ENCODE data around the gene GRK4.
A peak's percentile ranks its signal among the peaks of the same experiment; 100 is the strongest.

The GRK4 gene

DNA sequence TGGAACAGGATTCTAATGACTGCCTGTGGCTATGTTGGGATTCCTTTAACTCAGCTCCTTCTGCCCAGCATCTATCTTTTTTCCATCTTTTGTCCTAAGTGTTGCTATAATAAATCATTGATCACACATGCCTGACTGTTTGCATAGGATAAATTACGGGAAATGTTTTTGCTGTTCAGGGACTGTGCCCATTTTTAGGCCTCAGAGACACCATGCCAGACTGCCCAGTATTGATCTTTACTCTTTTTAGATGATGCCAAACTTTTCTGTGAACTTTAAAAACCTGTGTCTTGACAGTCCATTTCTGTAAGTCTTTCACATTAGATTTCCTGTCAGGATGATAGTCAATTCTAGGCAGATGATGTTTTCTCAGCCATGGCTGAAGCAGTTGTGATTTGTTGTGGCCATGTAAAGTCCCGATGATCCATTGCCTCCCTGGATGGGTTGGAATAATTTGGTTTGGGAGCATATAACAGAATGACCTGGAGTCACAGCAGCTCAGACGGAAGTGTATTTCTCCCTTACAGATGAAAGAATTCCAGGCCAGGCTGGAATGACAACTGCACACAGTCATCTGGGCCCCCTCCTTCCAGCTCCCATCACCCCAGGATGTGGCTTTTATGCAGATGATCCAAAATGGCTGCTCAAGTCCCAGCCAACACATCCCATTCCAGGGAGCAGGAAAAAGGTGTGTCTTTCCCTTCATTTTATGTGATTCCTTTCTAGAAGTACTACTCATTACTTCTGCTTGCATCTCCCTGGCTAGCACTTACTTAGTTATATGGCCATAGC lies 107.5 kb downstream of the GRK4 start:
- no peak for DNase-seq (ENCODE audit: low read depth, low spot score)

GRCh38 chr4:3071811-3072210 lies 108.4 kb downstream of the GRK4 start:
- DNase-seq (ENCODE audit: low read depth, low spot score): no peak

GRCh38 chr4:3073158-3074077 lies 110.0 kb downstream of the GRK4 start:
- DNase-seq (ENCODE audit: low read depth, low spot score): no peak

GRCh38 chr4:3074078-3074845 lies 110.9 kb downstream of the GRK4 start, which contains the start of the genes HTT and HTT-AS:
HTT (plus strand) TSS chr4:3074681; CDS start chr4:3074826, 145 bp downstream.
HTT-AS (minus strand) TSS chr4:3074538.
- DNase-seq (ENCODE audit: low read depth, low spot score): peak; percentile 95

DNA sequence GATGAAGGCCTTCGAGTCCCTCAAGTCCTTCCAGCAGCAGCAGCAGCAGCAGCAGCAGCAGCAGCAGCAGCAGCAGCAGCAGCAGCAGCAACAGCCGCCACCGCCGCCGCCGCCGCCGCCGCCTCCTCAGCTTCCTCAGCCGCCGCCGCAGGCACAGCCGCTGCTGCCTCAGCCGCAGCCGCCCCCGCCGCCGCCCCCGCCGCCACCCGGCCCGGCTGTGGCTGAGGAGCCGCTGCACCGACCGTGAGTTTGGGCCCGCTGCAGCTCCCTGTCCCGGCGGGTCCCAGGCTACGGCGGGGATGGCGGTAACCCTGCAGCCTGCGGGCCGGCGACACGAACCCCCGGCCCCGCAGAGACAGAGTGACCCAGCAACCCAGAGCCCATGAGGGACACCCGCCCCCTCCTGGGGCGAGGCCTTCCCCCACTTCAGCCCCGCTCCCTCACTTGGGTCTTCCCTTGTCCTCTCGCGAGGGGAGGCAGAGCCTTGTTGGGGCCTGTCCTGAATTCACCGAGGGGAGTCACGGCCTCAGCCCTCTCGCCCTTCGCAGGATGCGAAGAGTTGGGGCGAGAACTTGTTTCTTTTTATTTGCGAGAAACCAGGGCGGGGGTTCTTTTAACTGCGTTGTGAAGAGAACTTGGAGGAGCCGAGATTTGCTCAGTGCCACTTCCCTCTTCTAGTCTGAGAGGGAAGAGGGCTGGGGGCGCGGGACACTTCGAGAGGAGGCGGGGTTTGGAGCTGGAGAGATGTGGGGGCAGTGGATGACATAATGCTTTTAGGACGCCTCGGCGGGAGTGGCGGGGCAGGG lies 111.7 kb downstream of the GRK4 start:
- DNase-seq (ENCODE audit: low read depth, low spot score): peak; percentile 13

GRCh38 chr4:3075652-3075981 lies 112.2 kb downstream of the GRK4 start:
- DNase-seq (ENCODE audit: low read depth, low spot score): no peak

DNA sequence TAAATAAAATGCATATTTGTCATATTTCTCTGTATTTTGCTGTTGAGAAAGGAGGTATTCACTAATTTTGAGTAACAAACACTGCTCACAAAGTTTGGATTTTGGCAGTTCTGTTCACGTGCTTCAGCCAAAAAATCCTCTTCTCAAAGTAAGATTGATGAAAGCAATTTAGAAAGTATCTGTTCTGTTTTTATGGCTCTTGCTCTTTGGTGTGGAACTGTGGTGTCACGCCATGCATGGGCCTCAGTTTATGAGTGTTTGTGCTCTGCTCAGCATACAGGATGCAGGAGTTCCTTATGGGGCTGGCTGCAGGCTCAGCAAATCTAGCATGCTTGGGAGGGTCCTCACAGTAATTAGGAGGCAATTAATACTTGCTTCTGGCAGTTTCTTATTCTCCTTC lies 114.4 kb downstream of the GRK4 start:
- no peak for DNase-seq (ENCODE audit: low read depth, low spot score)

GRCh38 chr4:3079694-3080123 lies 116.3 kb downstream of the GRK4 start:
- DNase-seq (ENCODE audit: low read depth, low spot score): no peak

DNA sequence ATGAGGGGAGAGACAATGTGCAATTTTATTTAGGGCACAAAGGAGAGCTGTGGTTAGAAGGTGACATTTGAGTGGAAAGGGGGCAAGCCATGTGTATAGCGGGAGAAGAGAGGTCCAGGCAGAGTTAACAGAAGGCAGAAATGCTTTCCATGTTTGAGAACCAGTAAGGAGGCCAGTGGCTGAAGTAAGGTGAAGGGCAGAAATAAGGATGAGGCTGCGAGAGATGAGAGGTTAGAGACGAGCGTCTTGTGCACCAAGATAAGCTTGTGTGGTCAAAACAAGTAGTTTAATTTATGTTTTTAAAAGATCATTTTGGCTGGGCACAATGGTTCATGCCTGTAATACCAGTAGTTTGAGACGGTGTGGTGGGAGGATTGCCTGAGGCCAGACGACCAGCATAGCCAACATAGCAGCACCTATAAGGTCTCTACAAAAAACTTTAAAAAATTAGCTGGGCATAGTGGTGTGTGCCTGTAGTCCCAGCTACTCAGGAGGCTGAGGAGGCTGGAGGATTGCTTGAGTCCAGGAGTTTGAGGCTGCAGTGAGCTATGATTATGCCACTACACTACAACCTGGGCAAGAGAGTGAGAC lies 119.6 kb downstream of the GRK4 start:
- DNase-seq (ENCODE audit: low read depth, low spot score): no peak

- no peak for DNase-seq (ENCODE audit: low read depth, low spot score)
Observed at GRCh38 chr4:3083732-3084131, 120.4 kb downstream of the GRK4 start.

- no peak for DNase-seq (ENCODE audit: low read depth, low spot score)
Observed at GRCh38 chr4:3085948-3086670, 122.7 kb downstream of the GRK4 start.

- DNase-seq (ENCODE audit: low read depth, low spot score): no peak
Observed at GRCh38 chr4:3087115-3087797, 123.9 kb downstream of the GRK4 start.
